Heart right ventricle (tissue), 16 donors: ENCODE data around the gene RFTN1. TPM values are rescaled to one million over a fixed set of nuclear protein-coding genes. Genes with fewer than 3 reads are reported as not detected.
A peak's percentile ranks its signal among the peaks of the same experiment; 100 is the strongest.

Experiments used
- ATAC-seq, 8 donors: fragments of 200-7000 bp; cut with Tn5 transposase; one replicate each; pipeline ENCODE4 v1.9.1; 2020; ENCODE audit warnings: mild to moderate bottlenecking in 8 of 8, moderate library complexity in 8 of 8, moderate number of reproducible peaks in 1 of 8
- DNase-seq, 2 donors: peaks; one replicate each; pipeline ENCODE4 v3.0.0-alpha.2; 2020
- H3K27ac ChIP-seq, 10 donors: fragments of 200-600 bp; sonication (generic) in 2 of 10; one replicate each; pipeline versions ENCODE4 v1.5.0 to v1.8.0; 2020 to 2022; ENCODE audit warnings: mild to moderate bottlenecking in 3 of 10
- H3K27me3 ChIP-seq, 7 donors: fragments of 200-600 bp; one replicate each; pipeline ENCODE4 v1.8.0; 2021 to 2022; ENCODE audit warnings: mild to moderate bottlenecking in 2 of 7
- H3K36me3 ChIP-seq, 9 donors: fragments of 200-600 bp; sonication (generic) in 1 of 9; one replicate each; pipeline versions ENCODE4 v1.5.0 to v1.8.0; 2020 to 2022; ENCODE audit warnings: mild to moderate bottlenecking in 2 of 9
- H3K4me1 ChIP-seq, 9 donors: fragments of 200-600 bp; sonication (generic) in 1 of 9; one replicate each; pipeline versions ENCODE4 v1.5.0 to v1.8.0; 2020 to 2022; ENCODE audit warnings: mild to moderate bottlenecking in 4 of 9
- H3K4me3 ChIP-seq, 10 donors: fragments of 200-600 bp; sonication (generic) in 2 of 10; one replicate each; pipeline versions ENCODE4 v1.5.0 to v1.8.0; 2020 to 2022; ENCODE audit warnings: mild to moderate bottlenecking in 7 of 10, moderate library complexity in 2 of 10
- H3K9me3 ChIP-seq, 11 donors: fragments of 200-600 bp in 10 of 11; sonication (generic) in 2 of 11; one replicate each; pipeline versions ENCODE4 v1.5.0 to v1.8.0; 2013 to 2022; ENCODE audit warnings: mild to moderate bottlenecking in 2 of 11, control low read depth in 1 of 11, moderate library complexity in 1 of 11
- CTCF ChIP-seq, 9 donors: fragments of 200-600 bp; sonication (generic) in 2 of 9; IDR thresholded peaks; one replicate each; pipeline versions ENCODE4 v1.5.0 to v1.8.0; 2021 to 2022; ENCODE audit warnings: antibody characterized with exemption in 9 of 9, mild to moderate bottlenecking in 5 of 9, moderate library complexity in 1 of 9
- WGBS, 2 donors: extraction: QIAGEN DNeasy Blood & Tissue Kit; methylation state at CpG; one replicate each; pipeline ENCODE4 v1.1.7; 2013; ENCODE audit warnings: inconsistent platforms in 1 of 2; 5-methylcytosine and 5-hydroxymethylcytosine counted together
- intact Hi-C, 10 donors: fragments of 100-400 bp; cut with DNase I; formaldehyde crosslinking; loops; one replicate each; pipeline versions ENCODE4 v1.11.1 to v1.14.2; 2022
- polyA plus RNA-seq, 2 donors: library from polyadenylated mRNA; stranded (reverse); fragments of 200-250 nt; gene quantifications; one replicate each; pipeline ENCODE4 v1.2.3, GENCODE V29; 2013
- total RNA-seq, 10 donors: library from RNA; stranded (reverse); fragmentation: NEBNext Ultra II Directional in 3 of 10; extraction: Animal tissue kit (Norgen Biotek cat#: 25700) in 3 of 10; gene quantifications; one replicate each; pipeline versions ENCODE4 v1.2.1 to v1.2.4, GENCODE V29; 2021 to 2023
- donor health status: Arrhythmogenic right ventricular cardiomyopathy.
- donor health status: ischemic (EF 13 %, LVEDD 7.1; RV severe dilation, severe dysfunction).
- donor health status: healthy with polysubstance abuse.
- donor health status: DM: no; HTN: yes; CAD: no.
- donor health status: DM: no; HTN: no; CAD: no.
- donor health status: ischemic (EF 25% LVEDD 6.9; RV normal size, moderate dysfunction).
- donor health status: ischemic (EF 25% LVEDD 5.7; RV mildly dilated, moderate dysfunction).
- donor health status: healthy.
- donor health status: DM: yes; HTN: yes; CAD: no.
- donor health status: Ischemic cardiomyopathy.
- donor health status: ischemic (EF 35%, LVEDD 5.7; RV mildly dilated, moderate dysfunction).
- donor health status: nonischemic (EF 11% LVEDD 7.7; RV severe dilation, severe dysfunction).
- donor health status: DM: yes; HTN: yes; CAD: no.
- donor health status: PGD.
- donor health status: ischemic (EF 29% LVEDD 5.4; RV normal size, mild dysfunction).
- donor health status: nonischemic (EF 23%, LVEDD 6.1; RV moderate dilation, normal function).

Gene RFTN1
- total and polyA plus RNA-seq, 12 donors = 17.4 to 32.2 (median 24.0) TPM

DNA sequence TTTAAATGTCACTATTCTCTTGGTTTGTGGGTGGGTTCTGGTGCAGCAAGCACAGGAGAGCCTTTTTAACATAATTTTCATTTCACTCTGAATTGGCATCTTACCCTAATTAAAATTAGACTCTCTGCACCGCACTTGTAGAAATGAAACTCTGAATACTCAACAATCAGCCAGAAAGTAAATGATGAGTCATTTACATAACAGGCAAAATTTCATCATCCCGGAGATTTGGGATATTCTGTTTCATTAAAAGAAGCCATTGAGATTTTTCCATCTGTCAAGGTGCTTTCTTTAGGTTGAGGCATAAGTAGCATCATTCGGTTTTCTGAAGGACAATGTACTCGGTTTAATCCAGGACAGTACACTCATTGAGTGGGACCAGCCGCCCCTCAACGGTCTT, 111.0 kb downstream of the RFTN1 start:
- TF ChIP-seq CTCF (IDR thresholded peaks at IDR 0.05) = no peak
- H3K27ac ChIP-seq = peak overlapping the region in 3 of 10 donors; percentile 21 to 71 (median 23)
- DNase-seq (no peak), ATAC-seq (no peak)
- H3K9me3 ChIP-seq = no peaks in the 10 kb centered on the region
- WGBS, 2 donors = 93 to 94% methylated on average over 6 of the region's 6 CpGs
- H3K36me3 ChIP-seq = peaks cover 0 to 11% (median 0%) of the 10 kb centered on the region in 9 donors
- no peaks in the 10 kb centered on the region for H3K27me3 ChIP-seq
- H3K4me3 ChIP-seq = no peak overlapping the region
- H3K4me1 ChIP-seq = peaks cover 7 to 58% (median 26%) of the 10 kb centered on the region in 9 donors
- intact Hi-C loops = no loop called here

- H3K27me3 ChIP-seq = no peaks in the 10 kb centered on the region
- 92 to 96% methylated on average over 5 of the region's 5 CpGs for WGBS, 2 donors
- H3K36me3 ChIP-seq = peaks cover 0 to 16% (median 0%) of the 10 kb centered on the region in 9 donors
- ATAC-seq (no peak), DNase-seq (no peak)
- TF ChIP-seq CTCF (IDR thresholded peaks at IDR 0.05) = no peak
- no peaks in the 10 kb centered on the region for H3K9me3 ChIP-seq
- intact Hi-C loops = no loop called here
- H3K4me3 ChIP-seq = no peak overlapping the region
- peaks cover 7 to 62% (median 29%) of the 10 kb centered on the region in 9 donors for H3K4me1 ChIP-seq
- H3K27ac ChIP-seq = peak overlapping the region in 8 of 10 donors; percentile 4 to 71 (median 46)
Measured at GRCh38 chr3:16401273-16401672, 112.2 kb downstream of the RFTN1 start.

- peaks cover 7 to 72% (median 39%) of the 10 kb centered on the region in 9 donors for H3K4me1 ChIP-seq
- no peak for TF ChIP-seq CTCF (IDR thresholded peaks at IDR 0.05)
Measured at GRCh38 chr3:16400106-16400931, 113.2 kb downstream of the RFTN1 start.

DNA sequence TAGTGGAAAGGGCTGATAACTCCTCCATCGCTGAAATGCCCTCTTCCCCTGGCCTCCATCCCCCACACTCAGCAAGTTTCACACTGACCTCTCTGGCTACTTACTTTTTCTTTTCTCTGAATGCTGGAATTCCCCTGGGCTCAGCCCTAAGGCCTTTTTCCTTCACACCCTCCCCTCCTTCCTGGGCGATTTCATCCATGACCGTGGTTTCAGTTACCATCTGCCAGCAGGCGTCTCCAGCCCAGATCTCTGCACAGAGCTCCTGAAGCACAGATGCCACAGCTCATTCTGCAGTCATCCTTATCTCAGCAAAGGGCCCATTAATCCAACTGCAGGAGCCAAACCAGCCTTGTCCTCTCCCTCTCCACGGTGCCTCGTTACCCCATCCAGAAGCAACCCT, 114.0 kb downstream of the RFTN1 start:
- Histone ChIP-seq H3K4me3 (no peak overlapping the region), H3K4me1 (peaks cover 7 to 76% (median 45%) of the 10 kb centered on the region in 9 donors), H3K9me3 (no peaks in the 10 kb centered on the region), H3K27me3 (no peaks in the 10 kb centered on the region), H3K27ac (peak overlapping the region in 8 of 10 donors; percentile 36 to 71 (median 65)), H3K36me3 (peaks cover 0 to 18% (median 0%) of the 10 kb centered on the region in 9 donors)
- 42 to 45% methylated on average over 6 of the region's 6 CpGs for WGBS, 2 donors
- intact Hi-C loops = loop anchor here in 1 of 10 donors (10.0 kb wide), 1 partner anchor 45 kb away; no protein-coding TSS in a partner anchor
- DNase-seq (peak; percentile 29 to 51), ATAC-seq (peak; percentile 53 to 85 (median 62))
- TF ChIP-seq CTCF (IDR thresholded peaks at IDR 0.05) = peak in 5 of 9 donors; percentile 8 to 32 (median 15)

More at GRCh38 chr3:16400106-16400931, 113.2 kb downstream of the RFTN1 start:
- intact Hi-C loops = no loop called here
- Histone ChIP-seq H3K9me3 (no peaks in the 10 kb centered on the region), H3K27ac (peak overlapping the region in 8 of 10 donors; percentile 38 to 71 (median 65)), H3K36me3 (peaks cover 0 to 18% (median 0%) of the 10 kb centered on the region in 9 donors), H3K27me3 (no peaks in the 10 kb centered on the region), H3K4me3 (no peak overlapping the region)
- DNase-seq = no peak
- ATAC-seq = peak; percentile 24 to 71 (median 43)
- 77 to 78% methylated on average over 11 of the region's 11 CpGs for WGBS, 2 donors
